Measurements from ENCODE around the gene CHAF1B. TPM values are rescaled to one million over a fixed set of nuclear protein-coding genes. Genes with fewer than 3 reads are reported as not detected.

Gene CHAF1B
- total and polyA plus RNA-seq, 2 experiments from 2014 or later = 1.1 to 1.9 TPM

- Histone ChIP-seq H3K4me1 (ENCODE audit: insufficient read depth) (peaks cover 10% of the 10 kb centered on the region), H3K4me2 (no peak overlapping the region), H3K79me2 (no peaks in the 10 kb centered on the region), H4K20me1 (ENCODE audit: insufficient read depth, poor library complexity, severe bottlenecking) (no peaks in the 10 kb centered on the region), H2AFZ (no peak overlapping the region), H3K27ac (no peak overlapping the region), H3K9me2 (replicated peaks; ENCODE audit: insufficient read depth) (no peaks in the 10 kb centered on the region), H3K4me3 (no peak overlapping the region), H3K27me3 (no peaks in the 10 kb centered on the region), H3K9me3 (ENCODE audit: low read depth) (no peaks in the 10 kb centered on the region), H3K36me3 (replicated peaks; ENCODE audit: insufficient read depth, low read depth) (no peaks in the 10 kb centered on the region)
- TF ChIP-seq EZH2 (IDR thresholded peaks at IDR 0.05; ENCODE audit: borderline replicate concordance) = no peak
- no peak for TF ChIP-seq EZH2phosphoT487 (IDR thresholded peaks at IDR 0.05; ENCODE audit: low read depth, severe bottlenecking, unreplicated experiment)
- no peak for TF ChIP-seq CTCF (IDR thresholded peaks at IDR 0.05; ENCODE audit: poor library complexity)
- WGBS (ENCODE audit: low lambda C conversion rate, missing lambda C conversion rate) = 88% methylated on average over 16 of the region's 16 CpGs
- DNase-seq (ENCODE audit: low spot score) = no peak
Measured at GRCh38 chr21:36460866-36461265, 75.7 kb downstream of the CHAF1B start.

GRCh38 chr21:36461277-36461917 is 76.2 kb downstream of the CHAF1B start:
- DNase-seq (ENCODE audit: low spot score) = no peak
- Histone ChIP-seq H3K9me2 (replicated peaks; ENCODE audit: insufficient read depth) (no peaks in the 10 kb centered on the region), H3K4me3 (no peak overlapping the region), H2AFZ (no peak overlapping the region), H3K79me2 (no peaks in the 10 kb centered on the region), H3K27me3 (no peaks in the 10 kb centered on the region), H4K20me1 (ENCODE audit: insufficient read depth, poor library complexity, severe bottlenecking) (no peaks in the 10 kb centered on the region), H3K27ac (no peak overlapping the region), H3K36me3 (replicated peaks; ENCODE audit: insufficient read depth, low read depth) (no peaks in the 10 kb centered on the region), H3K9me3 (ENCODE audit: low read depth) (no peaks in the 10 kb centered on the region), H3K4me2 (no peak overlapping the region), H3K4me1 (ENCODE audit: insufficient read depth) (peaks cover 10% of the 10 kb centered on the region)
- 92% methylated on average over 34 of the region's 34 CpGs for WGBS (ENCODE audit: low lambda C conversion rate, missing lambda C conversion rate)
- TF ChIP-seq CTCF (IDR thresholded peaks at IDR 0.05; ENCODE audit: poor library complexity) = no peak
- TF ChIP-seq EZH2phosphoT487 (IDR thresholded peaks at IDR 0.05; ENCODE audit: low read depth, severe bottlenecking, unreplicated experiment) = no peak
- TF ChIP-seq EZH2 (IDR thresholded peaks at IDR 0.05; ENCODE audit: borderline replicate concordance) = no peak

GRCh38 chr21:36461918-36462486 is 76.8 kb downstream of the CHAF1B start:
- Histone ChIP-seq H3K4me3 (no peak overlapping the region), H3K79me2 (no peaks in the 10 kb centered on the region), H4K20me1 (ENCODE audit: insufficient read depth, poor library complexity, severe bottlenecking) (no peaks in the 10 kb centered on the region), H3K9me3 (ENCODE audit: low read depth) (no peaks in the 10 kb centered on the region), H2AFZ (no peak overlapping the region), H3K27me3 (no peaks in the 10 kb centered on the region), H3K27ac (no peak overlapping the region), H3K4me2 (no peak overlapping the region), H3K9me2 (replicated peaks; ENCODE audit: insufficient read depth) (no peaks in the 10 kb centered on the region), H3K4me1 (ENCODE audit: insufficient read depth) (peaks cover 10% of the 10 kb centered on the region), H3K36me3 (replicated peaks; ENCODE audit: insufficient read depth, low read depth) (no peaks in the 10 kb centered on the region)
- WGBS (ENCODE audit: low lambda C conversion rate, missing lambda C conversion rate) = 63% methylated on average over 14 of the region's 14 CpGs
- no peak for TF ChIP-seq CTCF (IDR thresholded peaks at IDR 0.05; ENCODE audit: poor library complexity)
- TF ChIP-seq EZH2phosphoT487 (IDR thresholded peaks at IDR 0.05; ENCODE audit: low read depth, severe bottlenecking, unreplicated experiment) = no peak
- no peak for TF ChIP-seq EZH2 (IDR thresholded peaks at IDR 0.05; ENCODE audit: borderline replicate concordance)
- DNase-seq (ENCODE audit: low spot score) = no peak
